AG04449 (cell line): ENCODE measurements around the gene RBMS3.
"Not testable (repeated sequence)": the region's sequence is repeated elsewhere in the genome, so short reads cannot be mapped to it uniquely, and the experiment has no call there.

ENCODE experiments used
- CTCF ChIA-PET: fragments of 350-600 bp; formaldehyde crosslinking; extraction: SDS; loops from one replicate; lab custom pipeline; 2021; ENCODE audit warnings: antibody characterized with exemption; lab: Yijun Ruan, JAX
- POLR2A ChIA-PET: fragments of 400-600, 350-600 bp; formaldehyde crosslinking; extraction: SDS; loops from one replicate; lab custom pipeline; 2020; ENCODE audit warnings: antibody characterized with exemption, inconsistent platforms; lab: Yijun Ruan, JAX
- DNase-seq: peaks from one replicate; pipeline ENCODE4 v3.0.0-alpha.2; 2010; ENCODE audit warnings: low read depth, low spot score
- H3K4me3 ChIP-seq: 2 replicates; pipeline ENCODE4 v1.5.1; 2011; ENCODE audit warnings: low read depth, mild to moderate bottlenecking, control low read depth, low read length
- CTCF ChIP-seq: IDR thresholded peaks from one replicate; pipeline ENCODE4 v1.5.1; 2011; ENCODE audit warnings: mild to moderate bottlenecking, moderate library complexity, low read length, control low read depth, inconsistent platforms; ENCODE audit not compliant: insufficient read depth; ENCODE audit errors: missing control alignments

Gene RBMS3

GRCh38 chr3:29805757-29806156, 524.9 kb downstream of the RBMS3 start:
- CTCF ChIA-PET, result no interaction called here
- DNase-seq, result no peak
- POLR2A ChIA-PET, result no interaction called here
- TF ChIP-seq CTCF, result no peak
- H3K4me3 ChIP-seq, result no peak overlapping the region

- H3K4me3 ChIP-seq, CTCF ChIA-PET, POLR2A ChIA-PET, DNase-seq: not testable (repeated sequence)
Measured at GRCh38 chr3:29808324-29808723, 527.5 kb downstream of the RBMS3 start.

- CTCF ChIA-PET, result no interaction called here
- no peak overlapping the region for H3K4me3 ChIP-seq
- no peak for TF ChIP-seq CTCF
- peak; percentile 72 for DNase-seq
- POLR2A ChIA-PET, result no interaction called here
Measured at GRCh38 chr3:29822071-29822470, 541.2 kb downstream of the RBMS3 start.

GRCh38 chr3:29823233-29823632, 542.4 kb downstream of the RBMS3 start:
- POLR2A ChIA-PET, result no interaction called here
- DNase-seq, result no peak

GRCh38 chr3:29826712-29827111, 545.8 kb downstream of the RBMS3 start:
- no peak for DNase-seq
- ChIA-PET POLR2A (no interaction called here), CTCF (no interaction called here)
- H3K4me3 ChIP-seq, result no peak overlapping the region
- no peak for TF ChIP-seq CTCF

More at GRCh38 chr3:29823233-29823632, 542.4 kb downstream of the RBMS3 start:
- CTCF ChIA-PET, result interaction anchor here (1.6 kb wide), 1 partner anchor 10 kb away, joined by 4 read pairs; no protein-coding TSS in a partner anchor
- TF ChIP-seq CTCF, result no peak
- no peak overlapping the region for H3K4me3 ChIP-seq

- CTCF ChIA-PET, result no interaction called here
- DNase-seq, result peak; percentile 28
- POLR2A ChIA-PET, result no interaction called here
- TF ChIP-seq CTCF, result no peak
- H3K4me3 ChIP-seq, result no peak overlapping the region
Measured at GRCh38 chr3:29827756-29828155, 546.9 kb downstream of the RBMS3 start.

- ChIA-PET CTCF (no interaction called here), POLR2A (no interaction called here)
- no peak overlapping the region for H3K4me3 ChIP-seq
- no peak for DNase-seq
- no peak for TF ChIP-seq CTCF
Measured at GRCh38 chr3:29829340-29829739, 548.5 kb downstream of the RBMS3 start.
